NCI-H128 (cell line): ENCODE results near the gene ZFAND3.
A peak's percentile ranks its signal among the peaks of the same experiment; 100 is the strongest.

Experiments used
- DNase-seq: peaks from one replicate; lab custom pipeline; 2025; ENCODE audit not compliant: unreplicated experiment; lab: John Stamatoyannopoulos, UW

ZFAND3 gene

DNA sequence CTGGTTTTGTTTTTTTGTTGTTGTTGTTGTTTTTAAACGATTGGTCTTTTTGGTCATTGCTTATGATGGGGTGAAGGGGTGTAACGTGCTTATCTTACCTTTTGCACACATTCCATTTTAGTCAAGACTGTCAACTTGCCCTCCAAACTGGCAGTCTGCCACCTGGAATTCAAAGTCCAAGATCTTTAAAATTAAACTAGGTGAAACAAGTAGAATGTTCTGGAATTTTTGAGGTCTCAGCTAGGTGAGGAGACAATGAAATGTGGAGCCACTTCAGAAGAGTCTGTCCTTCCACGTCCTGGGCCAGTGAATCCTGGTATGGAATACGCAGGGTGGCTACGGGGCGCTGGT lies 344.6 kb downstream of the ZFAND3 start:
- no peak for DNase-seq

- DNase-seq = no peak
Measured at GRCh38 chr6:38164671-38165108, 345.2 kb downstream of the ZFAND3 start.

DNA sequence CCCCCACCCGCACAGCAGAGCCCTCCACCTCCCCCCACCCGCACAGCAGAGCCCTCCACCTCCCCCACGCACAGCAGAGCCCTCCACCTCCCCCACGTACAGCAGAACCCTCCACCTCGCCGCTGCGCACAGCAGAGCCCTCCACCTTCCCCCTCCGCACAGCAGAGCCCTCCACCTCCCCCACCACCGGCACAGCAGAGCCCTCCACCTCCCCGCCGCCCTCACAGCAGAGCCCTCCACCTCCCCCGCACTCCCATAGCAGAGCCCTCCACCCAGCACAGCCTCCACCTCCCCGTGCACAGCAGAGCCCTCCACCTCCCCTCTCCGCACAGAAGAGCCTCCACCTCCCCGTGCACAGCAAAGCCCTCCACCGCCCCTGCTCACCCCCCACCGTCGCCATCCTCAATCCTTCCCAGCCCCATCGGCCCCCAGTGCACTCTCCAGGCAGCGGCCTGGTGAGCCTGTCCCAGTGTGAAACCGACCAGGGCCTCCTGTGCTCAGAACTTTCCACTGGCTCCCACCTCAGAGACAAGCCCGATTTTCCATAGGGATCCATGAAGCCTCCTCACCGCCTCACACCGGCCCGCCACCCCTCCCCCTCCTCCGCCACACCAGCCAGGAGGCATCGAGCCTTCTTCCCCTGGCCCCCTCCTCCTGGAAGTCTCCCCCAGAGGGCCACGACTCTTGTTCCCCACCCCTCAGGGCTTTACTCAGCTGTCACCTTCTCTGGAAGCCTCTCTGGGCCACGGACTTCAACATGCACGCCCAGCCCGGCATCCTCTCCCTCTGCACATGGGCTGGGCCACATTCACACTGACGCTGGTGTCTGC lies 347.1 kb downstream of the ZFAND3 start:
- DNase-seq = no peak

GRCh38 chr6:38167598-38167997 lies 348.1 kb downstream of the ZFAND3 start:
- DNase-seq = no peak

DNA sequence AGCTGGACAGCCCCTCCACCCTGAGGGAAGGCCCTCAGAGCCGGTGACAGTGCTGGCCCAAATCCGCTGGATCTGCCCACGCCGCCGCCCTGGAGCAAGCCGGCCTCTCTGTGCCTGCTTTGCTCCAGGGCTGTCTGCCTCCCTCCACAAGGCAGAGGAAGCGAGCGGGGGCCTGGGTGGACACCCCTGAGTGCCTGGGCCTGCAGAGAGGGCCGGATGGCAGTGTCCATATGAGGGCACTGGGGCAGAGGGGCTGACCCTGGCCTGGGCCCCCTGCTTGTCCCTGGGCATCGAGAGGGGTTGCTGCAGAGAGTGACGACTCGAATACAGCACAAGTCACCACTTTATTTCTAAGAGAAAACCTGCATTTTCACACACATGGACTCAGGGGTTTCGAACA lies 348.6 kb downstream of the ZFAND3 start:
- DNase-seq = no peak

DNA sequence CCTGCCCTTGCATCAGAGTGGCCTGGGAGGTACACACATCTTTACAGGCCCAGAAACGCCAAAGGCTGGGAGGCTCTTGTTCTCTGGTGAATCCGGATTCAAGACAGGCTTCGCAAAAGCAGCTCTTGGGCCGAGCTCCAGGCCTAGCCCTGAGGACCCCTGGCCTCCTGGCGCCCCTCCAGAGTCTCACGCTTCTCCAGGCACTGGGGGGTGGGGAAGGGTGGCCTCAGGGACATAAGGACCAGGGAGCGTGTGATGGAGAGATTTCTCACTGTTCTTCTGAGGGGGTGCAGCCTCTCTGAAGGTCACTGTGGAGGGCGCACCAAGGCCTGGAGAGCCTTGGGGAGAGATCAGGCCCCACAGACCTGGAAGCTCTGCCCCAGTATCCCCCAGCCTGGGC lies 349.2 kb downstream of the ZFAND3 start:
- DNase-seq = no peak

DNA sequence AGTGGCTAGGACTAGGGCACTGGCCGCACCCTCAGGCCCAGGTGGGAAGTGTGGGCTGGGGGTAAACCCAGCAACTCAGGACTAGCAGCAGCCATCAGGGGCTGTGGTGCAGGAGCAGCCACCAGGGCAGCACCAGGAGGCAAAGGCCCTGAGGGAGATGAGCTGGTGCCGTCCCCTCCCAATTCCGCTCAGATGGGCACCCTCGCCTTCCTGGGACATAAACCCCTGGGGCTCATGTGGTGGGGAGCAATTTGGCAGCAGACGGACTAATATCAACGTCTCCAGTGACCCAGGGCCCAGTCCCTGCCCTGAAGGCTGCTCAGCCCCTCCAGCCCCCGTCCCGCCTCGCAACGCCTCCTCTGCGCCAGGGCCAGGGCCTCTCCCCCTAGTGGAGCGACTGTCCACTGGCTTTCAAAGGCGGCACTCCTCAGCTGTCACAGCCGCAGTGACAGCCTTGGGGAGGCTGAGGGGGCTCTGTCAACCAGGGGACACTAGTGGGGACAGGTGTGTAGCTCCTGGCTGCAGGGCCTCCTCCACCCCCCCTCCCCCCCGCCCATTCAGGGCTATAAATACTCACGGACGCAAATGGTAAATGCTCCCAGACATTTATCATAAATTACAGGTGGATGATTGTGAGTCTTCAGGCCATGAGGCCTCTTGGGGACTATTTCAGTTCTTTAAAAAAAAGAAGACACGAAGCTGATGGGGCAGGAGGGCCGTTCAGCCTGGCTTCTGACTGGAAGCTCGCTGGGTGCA lies 349.9 kb downstream of the ZFAND3 start:
- DNase-seq = peak; percentile 66

DNA sequence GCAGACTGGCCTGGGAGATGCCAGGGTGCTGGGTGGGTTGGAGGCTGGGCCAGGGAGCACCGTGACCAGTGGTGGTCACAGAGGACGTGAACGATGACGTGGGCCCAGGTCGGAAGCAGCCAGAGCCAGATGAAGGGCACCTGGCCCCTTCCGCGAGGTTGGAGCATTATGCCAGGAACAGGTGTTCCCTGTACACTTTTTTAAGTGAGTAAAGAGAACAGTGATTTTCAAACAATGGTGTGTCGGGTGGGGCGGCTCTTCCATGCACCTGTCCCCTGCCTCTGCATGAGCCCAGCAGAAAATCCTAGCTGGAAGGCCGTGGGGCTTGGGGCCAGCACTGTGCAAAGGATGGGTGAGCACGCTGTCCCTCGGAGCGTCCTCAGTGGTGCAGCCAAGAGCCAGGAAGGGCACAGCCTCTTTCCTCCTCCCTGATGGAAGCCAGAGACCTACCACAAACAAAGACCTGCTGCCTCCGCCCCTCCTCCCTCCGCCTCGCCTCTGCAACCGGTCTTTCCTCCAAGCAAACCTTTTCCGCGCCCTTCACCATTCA lies 350.5 kb downstream of the ZFAND3 start:
- peak; percentile 66 for DNase-seq

- DNase-seq = no peak
Measured at GRCh38 chr6:38170666-38171355, 351.3 kb downstream of the ZFAND3 start.

GRCh38 chr6:38171997-38172738 lies 352.6 kb downstream of the ZFAND3 start:
- no peak for DNase-seq

DNA sequence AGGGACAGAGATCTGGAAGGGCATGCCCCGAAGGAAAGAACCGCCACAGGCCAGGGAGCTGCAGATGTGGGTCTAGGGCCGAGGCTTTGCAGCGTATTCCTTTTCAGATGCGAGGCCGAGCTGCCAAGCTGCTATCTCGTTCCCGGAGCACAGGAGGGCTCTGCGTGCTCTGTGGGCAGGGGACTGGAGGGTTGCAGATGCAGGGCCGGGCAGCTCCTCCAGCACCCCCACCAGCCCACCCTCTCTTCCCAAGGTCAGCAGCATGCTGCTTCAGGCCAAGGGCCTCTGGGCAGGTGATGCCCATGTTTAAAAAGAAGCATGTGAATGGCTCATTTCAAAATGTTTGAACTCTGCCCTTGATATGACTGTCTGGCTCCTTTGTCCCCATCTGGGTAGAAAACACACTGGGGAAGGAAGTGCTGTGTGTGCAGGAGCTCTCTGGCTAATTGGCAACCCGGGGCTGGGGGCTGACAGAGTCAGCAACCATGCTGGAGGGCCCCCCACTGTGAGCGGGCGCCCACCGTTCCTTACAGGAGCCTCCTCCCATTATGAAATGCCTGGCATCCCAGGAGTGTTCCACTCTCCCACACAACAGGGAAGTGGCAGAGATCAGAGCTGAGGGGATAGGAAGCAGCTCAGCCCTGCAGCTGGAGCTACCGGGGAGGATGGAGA lies 353.3 kb downstream of the ZFAND3 start:
- no peak for DNase-seq

GRCh38 chr6:38173909-38174308 lies 354.4 kb downstream of the ZFAND3 start:
- DNase-seq = no peak

GRCh38 chr6:38174315-38174714 lies 354.8 kb downstream of the ZFAND3 start:
- DNase-seq = no peak

- DNase-seq = no peak
Measured at GRCh38 chr6:38174806-38175495, 355.4 kb downstream of the ZFAND3 start.

- no peak for DNase-seq
Measured at GRCh38 chr6:38175786-38176185, 356.3 kb downstream of the ZFAND3 start.

GRCh38 chr6:38176797-38177751 lies 357.5 kb downstream of the ZFAND3 start:
- DNase-seq = no peak

DNA sequence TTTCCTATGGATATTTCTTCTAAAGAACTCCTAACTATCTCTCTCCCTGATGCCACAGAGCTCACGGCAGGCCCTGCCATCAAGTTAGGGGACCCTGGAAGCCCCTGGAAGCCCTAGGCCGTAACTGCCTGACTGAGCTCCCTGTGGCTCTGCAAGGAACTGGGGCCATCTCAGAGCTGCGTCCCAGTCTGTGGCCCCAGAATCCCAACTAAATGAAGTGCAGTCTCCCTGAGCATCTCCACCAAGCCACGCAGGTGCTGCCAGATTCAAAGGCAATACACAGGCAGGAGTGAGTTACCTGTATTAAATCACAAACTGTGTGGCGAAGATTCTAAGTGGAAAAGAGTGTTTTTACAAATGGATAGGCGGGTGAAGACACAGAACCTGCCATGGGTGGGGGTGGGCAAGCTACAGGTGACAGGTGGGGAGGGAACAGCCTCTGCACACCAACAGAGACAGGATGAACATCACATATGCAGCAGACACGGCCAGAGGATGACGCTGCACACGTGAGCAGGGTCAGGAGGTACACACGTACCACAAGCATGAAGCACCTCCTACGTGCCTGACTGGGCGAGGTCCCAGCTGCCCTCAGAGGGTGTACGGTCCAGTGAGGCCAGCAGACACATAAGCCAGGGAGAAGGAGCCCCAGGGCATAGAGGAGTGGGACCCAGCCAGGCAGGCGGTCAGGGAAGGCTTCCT lies 358.5 kb downstream of the ZFAND3 start:
- no peak for DNase-seq

DNA sequence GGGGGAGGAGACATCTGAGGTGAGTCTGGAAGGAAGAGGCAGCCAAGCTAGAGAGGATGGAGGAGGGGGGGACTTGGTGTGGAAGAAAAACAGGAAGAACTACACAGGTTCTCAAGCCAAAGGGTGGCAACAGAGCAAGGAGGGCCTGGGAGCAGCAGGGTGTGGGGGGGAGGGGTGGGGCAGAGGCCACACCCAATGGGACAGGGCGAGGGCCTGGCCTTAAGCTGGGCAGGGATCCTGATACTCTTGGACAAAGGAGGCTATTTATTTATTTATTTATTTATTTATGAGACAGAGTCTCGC lies 359.0 kb downstream of the ZFAND3 start:
- no peak for DNase-seq
